Measurements from ENCODE around the gene GPSM1.
A peak's percentile ranks its signal among the peaks of the same experiment; 100 is the strongest.

GPSM1 gene

DNA sequence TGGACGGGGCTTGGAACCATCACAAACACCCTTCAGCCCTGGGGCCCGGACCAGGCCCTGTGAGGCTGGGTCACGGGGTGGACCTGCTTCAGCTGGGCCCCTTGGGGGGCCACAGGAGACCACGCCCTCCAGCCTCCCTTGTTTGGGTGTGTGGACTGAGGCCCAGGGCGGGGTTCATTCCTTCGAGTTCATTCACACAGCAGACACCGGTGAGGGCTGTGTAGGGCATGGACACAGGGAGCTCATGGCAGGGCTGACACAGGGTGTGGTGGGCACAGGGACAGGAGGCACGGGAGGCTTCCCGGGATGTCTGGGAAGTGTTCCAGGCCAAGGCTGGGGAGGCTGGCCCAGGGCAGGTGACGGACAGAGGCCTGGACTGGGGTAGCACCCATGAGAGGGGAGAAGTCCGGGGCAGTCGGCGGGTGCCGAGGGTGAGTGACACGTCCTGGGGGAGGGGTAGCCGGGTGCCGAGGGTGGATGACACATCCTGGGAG is 27.3 kb downstream of the GPSM1 start:
- Histone ChIP-seq H3K27ac (ENCODE audit: low read depth, low read length) (peak overlapping the region; percentile 8), H3K9ac (ENCODE audit: low read length) (no peak overlapping the region), H3K36me3 (ENCODE audit: insufficient read depth, low read length) (no peaks in the 10 kb centered on the region), H3K27me3 (ENCODE audit: control insufficient read depth in 1 of 2, insufficient read depth in 2 of 2, low read length in 2 of 2) (no peaks in the 10 kb centered on the region), H3K4me1 (ENCODE audit: insufficient read depth, low read length) (peaks cover 11% of the 10 kb centered on the region), H3K9me3 (ENCODE audit: low read length) (no peaks in the 10 kb centered on the region), H3K4me3 (ENCODE audit: low read depth in 1 of 2, low read length in 2 of 2) (no peak overlapping the region)

GRCh38 chr9:136355616-136356557 is 28.5 kb downstream of the GPSM1 start:
- no peaks in the 10 kb centered on the region for H3K9me3 ChIP-seq (ENCODE audit: low read length)
- H3K27ac ChIP-seq (ENCODE audit: low read depth, low read length): no peak overlapping the region
- H3K4me3 ChIP-seq (ENCODE audit: low read depth in 1 of 2, low read length in 2 of 2): no peak overlapping the region

GRCh38 chr9:136357202-136357725 is 29.9 kb downstream of the GPSM1 start:
- Histone ChIP-seq H3K27ac (ENCODE audit: low read depth, low read length) (no peak overlapping the region), H3K4me1 (ENCODE audit: insufficient read depth, low read length) (peaks cover 27% of the 10 kb centered on the region), H3K4me3 (ENCODE audit: low read depth in 1 of 2, low read length in 2 of 2) (no peak overlapping the region), H3K9me3 (ENCODE audit: low read length) (no peaks in the 10 kb centered on the region), H3K9ac (ENCODE audit: low read length) (no peak overlapping the region), H3K36me3 (ENCODE audit: insufficient read depth, low read length) (no peaks in the 10 kb centered on the region), H3K27me3 (ENCODE audit: control insufficient read depth in 1 of 2, insufficient read depth in 2 of 2, low read length in 2 of 2) (no peaks in the 10 kb centered on the region)

More at GRCh38 chr9:136355616-136356557, 28.5 kb downstream of the GPSM1 start:
- H3K4me1 ChIP-seq (ENCODE audit: insufficient read depth, low read length): peaks cover 14% of the 10 kb centered on the region
- no peak overlapping the region for H3K9ac ChIP-seq (ENCODE audit: low read length)
- H3K27me3 ChIP-seq (ENCODE audit: control insufficient read depth in 1 of 2, insufficient read depth in 2 of 2, low read length in 2 of 2): no peaks in the 10 kb centered on the region
- H3K36me3 ChIP-seq (ENCODE audit: insufficient read depth, low read length): no peaks in the 10 kb centered on the region

- no peaks in the 10 kb centered on the region for H3K27me3 ChIP-seq (ENCODE audit: control insufficient read depth in 1 of 2, insufficient read depth in 2 of 2, low read length in 2 of 2)
- H3K9ac ChIP-seq (ENCODE audit: low read length): no peak overlapping the region
- H3K27ac ChIP-seq (ENCODE audit: low read depth, low read length): no peak overlapping the region
- H3K36me3 ChIP-seq (ENCODE audit: insufficient read depth, low read length): no peaks in the 10 kb centered on the region
- no peak overlapping the region for H3K4me3 ChIP-seq (ENCODE audit: low read depth in 1 of 2, low read length in 2 of 2)
- no peaks in the 10 kb centered on the region for H3K9me3 ChIP-seq (ENCODE audit: low read length)
- peaks cover 34% of the 10 kb centered on the region for H3K4me1 ChIP-seq (ENCODE audit: insufficient read depth, low read length)
Measured at GRCh38 chr9:136358016-136358415, 30.7 kb downstream of the GPSM1 start.

- Histone ChIP-seq H3K27ac (ENCODE audit: low read depth, low read length) (no peak overlapping the region), H3K9me3 (ENCODE audit: low read length) (no peaks in the 10 kb centered on the region), H3K4me1 (ENCODE audit: insufficient read depth, low read length) (peaks cover 36% of the 10 kb centered on the region), H3K4me3 (ENCODE audit: low read depth in 1 of 2, low read length in 2 of 2) (no peak overlapping the region), H3K9ac (ENCODE audit: low read length) (no peak overlapping the region), H3K36me3 (ENCODE audit: insufficient read depth, low read length) (no peaks in the 10 kb centered on the region), H3K27me3 (ENCODE audit: control insufficient read depth in 1 of 2, insufficient read depth in 2 of 2, low read length in 2 of 2) (no peaks in the 10 kb centered on the region)
Measured at GRCh38 chr9:136358888-136359287, 31.5 kb downstream of the GPSM1 start.

DNA sequence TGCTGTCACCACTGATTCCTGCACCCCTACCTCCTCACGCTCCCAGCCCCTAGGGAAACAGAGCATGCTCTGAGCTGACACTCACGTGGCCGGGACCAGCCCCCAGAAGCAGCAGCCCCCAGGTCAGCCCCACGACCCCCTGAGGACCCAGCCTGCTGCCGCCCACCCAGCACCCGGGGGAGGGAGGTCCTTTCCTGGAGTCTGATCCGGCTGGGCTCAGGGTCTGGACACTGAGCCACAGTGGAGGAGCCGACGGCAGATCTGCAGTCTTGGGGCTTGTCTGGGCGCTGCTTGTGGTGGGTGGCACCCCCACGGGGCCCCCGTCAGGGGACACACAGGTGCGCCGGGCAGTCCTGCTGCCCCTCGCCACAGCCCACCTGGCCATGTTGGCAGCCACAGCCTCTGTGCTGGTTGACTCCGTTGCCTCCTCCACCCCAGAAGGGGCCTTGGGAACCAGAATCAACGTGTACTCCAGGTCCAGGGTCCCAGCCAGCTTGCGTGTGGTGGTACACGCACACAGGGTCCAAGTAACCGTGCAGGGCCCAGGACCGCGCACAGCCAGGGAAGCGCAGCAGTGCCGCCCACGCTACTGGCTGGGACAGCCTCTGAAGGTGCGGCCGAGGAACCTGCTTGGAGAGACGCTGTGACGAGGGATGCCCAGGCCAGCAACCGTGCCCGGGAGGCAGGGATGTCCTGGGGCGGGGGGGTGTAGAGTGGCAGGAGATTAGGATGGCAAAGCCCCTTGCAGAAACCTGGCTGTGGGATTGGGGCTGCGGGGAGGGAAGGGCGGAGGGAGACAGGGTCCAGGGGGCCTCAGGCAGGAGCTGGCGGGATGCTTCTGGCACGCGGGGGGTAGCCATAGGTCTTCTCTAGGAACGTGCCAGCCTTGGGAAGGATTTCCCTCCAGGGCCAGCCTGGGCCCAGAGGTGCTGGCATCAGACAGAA is 32.7 kb downstream of the GPSM1 start:
- Histone ChIP-seq H3K9me3 (ENCODE audit: low read length) (no peaks in the 10 kb centered on the region), H3K27me3 (ENCODE audit: control insufficient read depth in 1 of 2, insufficient read depth in 2 of 2, low read length in 2 of 2) (no peaks in the 10 kb centered on the region), H3K27ac (ENCODE audit: low read depth, low read length) (no peak overlapping the region), H3K9ac (ENCODE audit: low read length) (no peak overlapping the region), H3K4me1 (ENCODE audit: insufficient read depth, low read length) (peaks cover 32% of the 10 kb centered on the region), H3K4me3 (ENCODE audit: low read depth in 1 of 2, low read length in 2 of 2) (no peak overlapping the region), H3K36me3 (ENCODE audit: insufficient read depth, low read length) (no peaks in the 10 kb centered on the region)

- peak overlapping the region in 1 of 2 donors; percentile 21 for H3K4me3 ChIP-seq (ENCODE audit: low read depth in 1 of 2, low read length in 2 of 2)
- H3K9me3 ChIP-seq (ENCODE audit: low read length): no peaks in the 10 kb centered on the region
- peaks cover 32% of the 10 kb centered on the region for H3K4me1 ChIP-seq (ENCODE audit: insufficient read depth, low read length)
- H3K27ac ChIP-seq (ENCODE audit: low read depth, low read length): peak overlapping the region; percentile 90
- H3K27me3 ChIP-seq (ENCODE audit: control insufficient read depth in 1 of 2, insufficient read depth in 2 of 2, low read length in 2 of 2): no peaks in the 10 kb centered on the region
- H3K36me3 ChIP-seq (ENCODE audit: insufficient read depth, low read length): no peaks in the 10 kb centered on the region
- no peak overlapping the region for H3K9ac ChIP-seq (ENCODE audit: low read length)
Measured at GRCh38 chr9:136361047-136361753, 33.9 kb downstream of the GPSM1 start.

DNA sequence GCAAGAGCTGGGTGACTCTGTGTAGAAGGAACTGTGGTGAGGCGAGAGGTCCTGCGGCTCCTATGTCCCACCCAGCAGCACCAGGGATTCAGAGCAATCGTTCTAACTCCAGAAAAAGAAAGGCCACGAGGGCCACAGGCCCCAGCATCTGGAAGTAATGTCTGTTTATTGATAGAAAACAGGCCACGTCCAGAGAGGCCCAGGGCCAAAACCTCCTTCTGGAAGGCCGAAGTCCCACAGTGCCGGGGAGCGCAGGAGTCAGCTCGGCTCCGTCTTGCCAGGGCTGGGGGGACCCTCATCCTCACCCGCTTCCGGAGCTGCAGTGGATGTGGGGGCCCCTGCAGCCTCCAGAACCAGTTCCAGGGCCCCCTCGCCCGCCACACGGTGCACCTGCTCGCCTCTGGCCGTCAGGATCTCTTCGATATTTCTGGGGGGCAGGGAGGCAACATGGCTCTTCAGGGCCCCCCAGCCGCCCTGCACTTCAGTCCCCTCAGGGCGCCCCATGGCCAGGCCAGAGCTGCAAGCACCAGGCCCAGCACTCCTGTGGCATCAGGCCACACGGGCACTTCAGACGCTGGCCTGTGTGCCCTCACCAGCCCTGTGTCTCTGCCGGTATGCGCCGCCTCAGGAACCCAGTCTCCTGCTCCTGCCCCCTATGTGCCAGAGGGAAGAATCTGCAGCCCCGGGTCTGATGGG is 34.6 kb downstream of the GPSM1 start:
- H3K36me3 ChIP-seq (ENCODE audit: insufficient read depth, low read length): no peaks in the 10 kb centered on the region
- no peaks in the 10 kb centered on the region for H3K9me3 ChIP-seq (ENCODE audit: low read length)
- peak overlapping the region; percentile 9 for H3K9ac ChIP-seq (ENCODE audit: low read length)
- no peaks in the 10 kb centered on the region for H3K27me3 ChIP-seq (ENCODE audit: control insufficient read depth in 1 of 2, insufficient read depth in 2 of 2, low read length in 2 of 2)
- peak overlapping the region; percentile 90 for H3K27ac ChIP-seq (ENCODE audit: low read depth, low read length)
- H3K4me1 ChIP-seq (ENCODE audit: insufficient read depth, low read length): peaks cover 32% of the 10 kb centered on the region
- H3K4me3 ChIP-seq (ENCODE audit: low read depth in 1 of 2, low read length in 2 of 2): peak overlapping the region in 1 of 2 donors; percentile 6

- Histone ChIP-seq H3K36me3 (ENCODE audit: insufficient read depth, low read length) (no peaks in the 10 kb centered on the region), H3K27ac (ENCODE audit: low read depth, low read length) (peak overlapping the region; percentile 90), H3K4me3 (ENCODE audit: low read depth in 1 of 2, low read length in 2 of 2) (peak overlapping the region in 1 of 2 donors; percentile 6), H3K9me3 (ENCODE audit: low read length) (no peaks in the 10 kb centered on the region), H3K4me1 (ENCODE audit: insufficient read depth, low read length) (peaks cover 32% of the 10 kb centered on the region), H3K27me3 (ENCODE audit: control insufficient read depth in 1 of 2, insufficient read depth in 2 of 2, low read length in 2 of 2) (no peaks in the 10 kb centered on the region), H3K9ac (ENCODE audit: low read length) (peak overlapping the region; percentile 9)
Measured at GRCh38 chr9:136362450-136362784, 35.1 kb downstream of the GPSM1 start.

GRCh38 chr9:136363106-136363948 is 36.0 kb downstream of the GPSM1 start, which contains the start of gene DNLZ:
Gene DNLZ, minus strand, starts transcription at chr9:136363744. Its CDS starts 30 bp downstream, at chr9:136363714.
- Histone ChIP-seq H3K27me3 (ENCODE audit: control insufficient read depth in 1 of 2, insufficient read depth in 2 of 2, low read length in 2 of 2) (no peaks in the 10 kb centered on the region), H3K9me3 (ENCODE audit: low read length) (no peaks in the 10 kb centered on the region), H3K4me3 (ENCODE audit: low read depth in 1 of 2, low read length in 2 of 2) (peak within 1 kb of the TSS; percentile 39 to 55), H3K9ac (ENCODE audit: low read length) (peak within 1 kb of the TSS; percentile 9), H3K4me1 (ENCODE audit: insufficient read depth, low read length) (peaks cover 32% of the 10 kb centered on the region), H3K36me3 (ENCODE audit: insufficient read depth, low read length) (no peaks in the 10 kb centered on the region), H3K27ac (ENCODE audit: low read depth, low read length) (peak within 1 kb of the TSS; percentile 90)

Measured in muscle layer of colon (tissue), 2 donors.